NCI-H2107 treated with DMSO at 0.1 percent for 48 hours (cell line): ENCODE data around the gene GNA12.

Experiments
- DNase-seq: peaks from one replicate; lab custom pipeline; 2025; ENCODE audit not compliant: unreplicated experiment; lab: John Stamatoyannopoulos, UW

The GNA12 gene

DNA sequence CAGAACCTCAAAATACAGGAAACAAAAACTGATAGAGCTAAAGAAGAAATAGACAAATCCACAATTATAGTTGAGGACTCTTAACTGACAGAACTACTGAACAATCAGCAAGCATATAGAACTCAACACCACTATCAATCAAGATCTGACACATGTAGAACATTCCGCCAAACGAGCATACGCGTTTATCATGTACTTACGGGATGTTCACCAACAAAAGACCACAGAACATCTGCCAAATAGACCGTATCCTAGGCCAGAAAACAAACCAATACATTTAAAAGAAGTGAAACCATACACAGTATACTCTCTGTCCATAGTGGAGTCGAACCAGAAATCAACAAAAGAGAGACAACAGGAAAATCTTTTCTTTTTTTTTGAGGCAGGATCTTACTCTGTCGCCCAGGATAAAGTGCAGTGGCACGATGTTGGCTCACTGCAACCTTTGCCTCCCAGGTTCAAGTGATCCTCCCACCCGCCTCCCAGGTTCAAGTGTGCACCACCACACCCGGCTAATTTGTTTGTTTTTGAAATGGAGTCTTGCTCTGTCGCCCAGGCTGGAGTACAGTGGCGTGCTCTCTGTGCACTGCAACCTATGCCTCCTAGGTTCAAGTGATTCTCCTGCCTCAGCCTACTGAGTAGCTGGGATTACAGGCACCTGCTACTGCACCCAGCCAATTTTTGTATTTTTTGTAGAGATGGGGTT is 5.1 kb downstream of the GNA12 start:
- DNase-seq, result no peak

- DNase-seq, result no peak
These were observed 5.7 kb downstream of the GNA12 start for GRCh38 chr7:2838451-2838850.

DNA sequence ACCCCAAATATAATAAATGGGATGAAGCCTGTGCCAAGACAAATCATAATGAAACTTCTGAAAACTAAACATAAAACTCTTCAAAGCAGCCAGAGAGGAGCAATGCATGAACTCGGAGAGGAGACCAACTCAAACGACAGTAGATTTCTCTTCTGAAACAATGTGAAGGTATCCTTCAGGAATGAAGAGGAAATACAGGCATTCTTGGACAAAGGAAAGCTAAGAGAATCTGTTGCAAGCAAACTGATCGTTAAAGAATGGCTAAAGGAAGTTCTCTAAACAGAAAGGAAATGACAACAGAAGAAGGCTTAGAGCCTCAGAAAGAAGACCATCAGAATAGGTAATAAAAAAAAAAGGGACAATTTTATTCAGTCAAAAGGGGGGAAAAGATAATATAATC is 6.6 kb downstream of the GNA12 start:
- no peak for DNase-seq

DNA sequence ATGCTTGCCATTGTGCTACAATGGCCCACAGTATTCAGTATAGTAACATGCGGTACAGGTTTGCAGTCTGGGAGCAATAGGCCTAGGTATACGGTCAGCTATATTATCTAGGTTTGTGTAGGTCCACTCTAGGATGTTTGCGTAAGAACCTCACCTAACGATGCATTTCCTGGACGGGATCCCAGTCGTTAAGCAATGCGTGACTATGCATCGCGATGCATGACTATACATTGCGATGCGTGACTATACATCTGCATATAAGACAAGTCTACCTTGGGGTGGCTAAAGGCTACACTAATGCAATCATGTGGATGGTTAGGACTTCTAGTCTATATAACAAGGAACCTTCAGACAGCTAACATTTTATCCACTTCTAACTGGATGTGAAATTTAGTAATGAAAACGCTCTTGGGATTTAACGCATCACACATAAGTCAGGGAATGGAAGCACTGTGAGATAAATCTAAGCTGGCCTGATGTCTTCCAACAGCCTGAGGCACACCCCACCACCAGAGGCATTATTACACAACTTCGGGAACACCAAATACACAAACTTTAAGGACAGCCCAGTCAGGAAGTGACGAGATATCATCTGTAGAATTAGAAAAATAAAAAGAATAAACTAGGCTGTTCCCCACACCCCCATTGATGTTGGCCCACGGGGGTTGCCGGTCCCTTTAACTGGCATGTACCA is 9.2 kb downstream of the GNA12 start:
- no peak for DNase-seq

DNA sequence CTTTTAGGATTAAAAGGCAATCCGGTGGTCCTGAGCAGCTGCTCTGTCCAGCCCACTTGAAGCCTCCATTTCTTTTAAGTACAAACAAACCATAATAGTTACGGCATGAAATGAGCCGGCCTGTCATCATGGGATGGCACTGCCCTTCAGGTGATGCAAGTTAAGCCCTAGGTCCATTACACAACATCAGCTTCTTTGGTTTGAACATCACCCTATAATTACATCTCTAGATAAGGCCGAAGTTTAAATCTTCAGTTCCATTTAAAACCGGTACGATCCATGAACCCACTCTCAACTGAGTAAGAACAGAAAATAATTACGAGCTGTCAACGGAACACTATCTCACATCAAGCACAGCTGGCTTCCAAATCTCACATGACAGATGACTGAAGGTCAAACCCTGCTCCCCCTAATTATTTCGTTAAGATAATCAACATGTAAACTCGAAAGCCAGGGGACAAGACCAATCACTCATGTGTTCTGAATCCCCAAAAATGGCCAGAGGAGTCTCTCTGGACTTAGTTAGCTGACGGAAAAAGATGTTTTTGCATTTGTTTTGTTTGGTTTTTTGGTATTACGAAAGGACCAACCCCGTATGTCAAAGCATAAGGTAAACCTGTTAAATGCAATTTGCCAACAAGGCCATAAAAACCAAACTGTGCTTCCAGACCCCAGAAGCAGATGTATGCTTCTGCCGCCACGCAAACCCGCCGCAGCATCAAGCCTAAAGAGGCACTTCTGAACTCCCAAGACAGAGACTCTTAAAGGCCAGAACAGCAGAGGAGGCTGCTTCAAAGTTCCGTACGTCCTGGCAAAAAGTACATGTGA is 10.8 kb downstream of the GNA12 start:
- no peak for DNase-seq

DNA sequence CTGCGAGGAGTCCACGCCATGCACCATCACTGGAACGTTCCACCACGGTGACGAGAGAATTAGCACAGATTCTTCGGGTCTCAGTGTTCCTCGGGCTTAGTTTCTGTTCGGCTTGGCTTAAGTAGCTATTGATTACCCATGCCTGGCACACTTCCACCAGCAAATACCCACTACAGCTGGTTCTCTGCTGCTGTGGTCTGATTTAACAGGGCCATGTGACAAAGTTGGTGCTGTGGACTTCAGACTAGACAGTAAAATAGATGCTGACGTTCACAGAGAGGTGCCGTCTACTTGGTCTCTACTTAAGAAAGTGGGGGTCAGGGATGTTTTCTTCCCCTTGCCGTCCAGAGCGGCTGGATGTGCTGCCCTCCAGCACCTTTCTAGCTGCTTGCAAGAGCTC is 11.6 kb downstream of the GNA12 start:
- no peak for DNase-seq

GRCh38 chr7:2830609-2831376 is 13.3 kb downstream of the GNA12 start:
- no peak for DNase-seq

DNA sequence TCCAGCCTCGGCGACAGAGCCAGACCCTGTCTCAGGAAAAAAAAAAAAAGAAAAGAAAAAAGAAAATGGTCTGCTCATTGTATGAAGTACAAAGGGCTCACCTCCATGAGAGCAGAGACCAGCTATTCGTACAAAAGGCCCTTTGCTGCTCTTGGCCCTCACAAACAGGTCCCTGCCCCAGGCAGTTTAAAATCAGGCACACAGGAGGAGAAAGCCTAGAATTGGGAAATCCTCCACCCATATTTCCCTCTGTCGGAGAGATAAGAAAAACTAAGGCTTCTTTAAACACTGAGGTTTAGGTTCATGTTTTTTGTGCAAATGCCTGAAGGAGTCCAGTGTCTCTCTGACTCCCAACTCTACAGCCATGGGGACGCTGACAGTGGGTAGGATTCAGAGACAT is 15.1 kb downstream of the GNA12 start:
- DNase-seq, result no peak

DNA sequence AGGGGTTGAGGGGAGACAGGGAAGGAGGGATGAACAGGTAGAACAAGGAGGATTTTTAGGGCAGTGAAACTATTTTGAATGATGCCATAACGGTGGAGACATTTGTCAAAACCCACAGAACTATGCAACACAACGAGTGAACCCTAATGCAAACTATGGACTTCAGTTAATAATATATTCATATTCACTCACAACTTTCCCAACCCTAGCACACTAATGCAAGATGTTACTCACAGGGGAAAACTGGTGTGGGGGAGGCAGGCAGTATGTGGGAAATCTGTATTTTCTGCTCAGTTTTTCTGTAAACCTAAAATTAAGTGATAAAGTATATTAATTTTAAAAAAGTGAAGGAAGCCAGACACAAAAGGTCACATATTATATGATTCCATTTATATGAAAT is 17.3 kb downstream of the GNA12 start:
- no peak for DNase-seq

- DNase-seq, result no peak
These were observed 18.4 kb downstream of the GNA12 start for GRCh38 chr7:2825559-2826227.

DNA sequence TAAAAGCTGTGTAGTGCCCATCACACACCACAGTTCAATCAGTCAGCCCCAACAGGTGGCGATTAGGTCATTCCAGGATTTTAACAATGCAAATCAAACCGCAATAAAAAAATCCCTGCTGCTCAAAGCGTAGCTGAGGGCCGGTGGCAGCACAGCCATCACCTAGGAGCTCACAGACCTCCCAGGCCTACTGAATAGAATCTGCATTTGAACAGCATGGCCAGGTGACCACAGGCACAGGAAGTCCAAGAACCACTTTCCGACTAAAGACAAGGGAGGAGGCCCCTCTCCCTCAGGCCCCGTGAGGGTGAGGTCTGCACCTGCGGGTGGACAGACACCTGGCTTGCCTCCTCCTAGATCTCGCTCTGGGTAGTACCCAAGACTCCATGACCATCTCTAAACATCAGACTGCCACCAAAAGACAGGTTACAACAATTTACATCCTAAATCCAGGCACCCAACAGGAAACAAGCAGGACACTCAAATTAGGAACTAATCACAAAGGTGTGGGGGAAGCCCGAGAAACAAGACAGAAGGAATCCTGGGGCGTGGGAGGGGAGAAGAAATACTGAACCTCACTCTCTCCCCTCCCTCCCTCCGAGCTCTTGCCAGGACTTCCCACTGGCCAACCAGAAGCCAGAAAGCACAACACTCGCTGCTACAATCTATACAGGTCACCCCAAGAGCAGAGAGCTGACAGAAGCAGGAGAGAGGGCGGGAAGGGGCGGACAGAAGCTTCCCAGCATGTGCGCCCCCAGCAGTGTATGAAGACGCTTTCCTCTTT is 19.2 kb downstream of the GNA12 start:
- DNase-seq, result no peak

DNA sequence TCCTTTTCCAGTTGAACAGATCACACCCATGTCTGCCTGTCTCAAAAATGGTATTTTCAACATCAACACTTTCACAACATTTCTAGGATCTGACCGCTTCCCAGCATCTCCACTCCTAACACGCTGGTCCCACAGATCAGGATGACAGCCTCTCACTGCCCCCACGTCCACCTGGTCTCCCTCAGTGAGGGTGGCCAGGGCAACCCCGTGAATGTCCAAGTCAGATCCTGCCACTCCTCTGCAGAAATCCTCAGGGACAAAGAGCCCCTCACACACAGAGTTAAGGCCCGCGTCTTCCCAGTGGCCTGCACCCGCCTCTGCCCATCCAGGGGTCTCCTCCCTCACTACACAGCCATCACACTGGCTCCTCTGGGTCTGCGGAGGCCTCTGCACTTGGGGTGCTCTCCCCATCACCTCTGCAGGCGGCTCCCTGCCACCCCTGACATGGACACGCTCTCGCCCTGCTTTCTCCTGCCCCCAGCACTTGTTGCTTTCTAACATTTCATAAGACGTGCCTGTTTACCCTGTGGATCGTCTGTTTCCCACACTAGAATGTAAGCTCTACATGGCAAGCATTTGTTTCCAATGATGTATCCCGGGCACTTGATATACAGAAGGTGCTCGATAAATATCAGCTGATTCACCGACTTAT is 20.0 kb downstream of the GNA12 start:
- DNase-seq, result no peak

DNA sequence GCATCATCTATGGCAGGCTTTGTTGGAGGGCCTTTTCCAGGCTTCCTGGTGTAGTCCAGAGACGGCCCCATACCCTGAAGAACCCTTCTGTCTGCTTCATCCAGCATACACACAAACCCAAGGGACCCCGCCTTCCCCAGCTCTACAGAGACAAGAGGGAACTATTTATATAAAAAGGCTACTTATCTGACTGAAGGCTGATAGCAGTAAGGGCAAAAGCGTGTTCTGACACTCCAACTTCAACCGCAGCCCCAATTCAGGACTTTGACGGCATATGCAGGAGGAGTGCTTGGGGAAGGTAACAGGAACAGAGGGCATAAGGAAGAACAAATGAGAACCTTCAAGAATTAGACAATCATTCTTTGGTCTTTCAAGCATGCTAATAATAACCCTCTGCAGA is 21.0 kb downstream of the GNA12 start:
- no peak for DNase-seq

DNA sequence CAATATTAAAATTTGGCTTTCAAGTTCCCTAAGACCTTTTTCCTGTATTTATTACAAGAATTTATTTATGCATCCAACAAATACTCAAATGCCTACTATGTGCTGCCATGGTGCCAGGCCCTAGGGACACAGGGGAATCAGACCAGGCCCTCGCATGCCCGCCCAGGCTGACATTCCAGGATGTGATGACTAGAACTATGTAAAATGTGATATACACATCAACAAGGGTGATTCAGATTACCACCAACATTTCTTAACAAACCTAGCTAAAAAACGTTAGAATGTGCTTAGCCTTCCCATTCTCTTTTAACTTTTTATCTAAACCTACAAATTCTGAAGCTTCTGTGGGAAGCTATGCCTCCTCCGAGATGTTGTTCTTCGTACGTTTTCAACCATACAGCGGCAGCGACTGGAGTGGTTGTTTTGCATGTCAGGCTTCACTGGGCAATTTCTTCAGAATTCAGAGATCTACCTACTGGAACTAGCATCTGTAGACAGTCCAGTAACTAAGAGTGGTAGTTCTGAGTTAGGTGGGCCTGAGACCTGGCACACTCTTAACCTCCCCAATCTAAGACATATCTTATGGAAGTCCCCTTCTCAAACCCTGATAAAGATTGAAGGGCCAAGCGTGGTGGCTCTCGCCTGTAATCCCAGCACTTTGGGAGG is 22.1 kb downstream of the GNA12 start:
- no peak for DNase-seq

DNA sequence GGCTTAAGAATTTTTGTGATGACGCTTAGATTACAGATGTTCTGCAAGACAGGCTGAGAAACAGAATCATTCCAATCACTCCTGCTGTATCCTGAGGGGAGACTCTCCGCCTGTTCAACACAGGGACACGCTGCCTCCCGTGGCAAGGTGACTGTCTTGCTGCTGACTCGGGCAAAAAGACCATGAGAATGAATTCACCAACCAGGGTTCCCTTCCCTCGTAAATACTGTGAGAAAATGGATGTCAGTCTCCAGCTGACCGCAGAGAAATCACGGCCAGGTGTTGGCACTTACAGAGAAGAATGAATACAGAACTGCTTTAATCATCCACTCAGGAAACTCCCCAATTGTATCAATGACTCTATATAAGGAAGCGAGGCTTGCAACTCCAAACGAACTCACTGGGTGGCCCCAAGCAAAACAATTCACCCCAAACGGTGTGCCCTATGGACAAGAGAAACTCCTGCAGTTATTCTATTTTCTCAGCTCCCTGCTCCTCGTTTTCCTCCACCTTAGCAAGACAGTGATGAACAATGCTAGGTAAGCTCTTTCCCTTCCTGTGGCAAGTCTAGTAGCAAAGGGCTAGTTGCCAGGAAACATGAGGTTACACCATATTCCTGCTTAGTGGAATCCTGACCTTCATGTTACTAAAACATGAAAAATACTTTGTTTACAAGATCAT is 22.8 kb downstream of the GNA12 start:
- DNase-seq, result peak; percentile 89

- DNase-seq, result no peak
These were observed 23.6 kb downstream of the GNA12 start for GRCh38 chr7:2820508-2820934.

DNA sequence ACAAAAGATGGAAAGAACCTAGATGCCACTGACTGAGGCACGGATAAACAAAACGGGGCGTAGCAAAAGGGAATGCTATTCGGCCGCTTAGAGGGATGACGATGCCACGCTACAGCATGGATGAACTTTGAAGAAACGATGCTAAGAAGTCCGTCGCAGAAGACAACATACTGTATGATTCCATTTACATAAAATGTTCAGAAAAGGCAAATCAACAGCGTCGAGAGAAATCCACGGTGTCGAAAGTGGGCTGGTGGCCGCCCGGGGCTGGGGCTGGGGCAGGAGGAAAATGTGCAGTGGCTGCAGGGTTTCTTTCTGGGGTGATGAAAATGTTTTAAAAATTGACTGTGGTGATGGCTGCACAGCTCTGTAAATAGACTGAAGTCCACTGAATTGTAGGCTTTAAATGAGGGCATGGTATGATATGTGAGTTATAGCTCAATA is 24.1 kb downstream of the GNA12 start:
- no peak for DNase-seq
